ENCODE data around the gene CLCN1. TPM values are rescaled to one million over a fixed set of nuclear protein-coding genes. Genes with fewer than 3 reads are reported as not detected.
A peak's percentile ranks its signal among the peaks of the same experiment; 100 is the strongest.

CLCN1 gene
- total and polyA plus RNA-seq, 2 donors: 0.09 to 0.57 TPM

DNA sequence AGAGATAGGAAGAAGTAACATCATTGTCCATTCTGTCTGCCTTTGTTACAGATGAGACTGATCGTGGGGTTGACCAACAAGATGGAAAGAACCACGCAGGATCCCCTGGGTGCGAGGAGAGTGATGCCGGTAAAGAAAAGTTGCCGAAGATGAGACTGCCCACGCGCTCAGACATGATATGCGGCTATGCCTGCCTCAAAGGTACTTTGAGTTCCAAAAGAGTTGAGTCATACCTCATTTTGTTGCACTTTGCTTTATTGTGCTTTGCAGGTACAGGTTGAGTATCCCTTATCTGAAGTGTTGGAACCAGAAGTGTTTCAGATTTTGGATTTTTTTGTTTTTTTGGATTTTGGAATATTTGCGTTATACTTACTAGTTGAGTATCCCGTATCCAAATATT is 12.2 kb upstream of the CLCN1 start:
- WGBS: 97% methylated on average over 10 of the region's 10 CpGs

DNA sequence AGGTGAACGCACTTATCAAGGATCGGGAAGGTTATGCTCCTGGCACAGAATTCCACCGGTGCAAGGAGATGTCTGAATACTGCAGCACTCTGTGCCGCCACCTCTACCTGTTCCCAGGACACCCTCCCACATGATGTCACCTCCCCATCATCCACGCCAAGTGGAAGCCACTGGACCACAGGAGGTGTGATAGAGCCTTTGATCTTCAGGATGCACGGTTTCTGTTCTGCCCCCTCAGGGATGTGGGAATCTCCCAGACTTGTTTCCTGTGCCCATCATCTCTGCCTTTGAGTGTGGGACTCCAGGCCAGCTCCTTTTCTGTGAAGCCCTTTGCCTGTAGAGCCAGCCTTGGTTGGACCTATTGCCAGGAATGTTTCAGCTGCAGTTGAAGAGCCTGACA is 11.0 kb upstream of the CLCN1 start:
- Histone ChIP-seq H3K4me3 (ENCODE audit: low read length in 2 of 2) (no peak overlapping the region), H3K27ac (ENCODE audit: low read depth in 1 of 2, low read length in 1 of 2) (no peak overlapping the region), H3K9me3 (ENCODE audit: control insufficient read depth in 2 of 2, insufficient read depth in 1 of 2, low read length in 1 of 2) (no peaks in the 10 kb centered on the region), H3K4me1 (ENCODE audit: control insufficient read depth in 2 of 2, insufficient read depth in 2 of 2, low read length in 2 of 2) (peaks cover 0 to 4% of the 10 kb centered on the region in 2 donors), H3K27me3 (ENCODE audit: control insufficient read depth in 2 of 2, insufficient read depth in 1 of 2, low read length in 1 of 2) (no peaks in the 10 kb centered on the region), H3K36me3 (ENCODE audit: control insufficient read depth in 2 of 2, insufficient read depth in 2 of 2, low read length in 1 of 2) (peaks cover 61 to 90% of the 10 kb centered on the region in 2 donors)
- DNase-seq (ENCODE audit: low read depth in 6 of 9, low spot score in 9 of 9): no peak
- WGBS: 92% methylated on average over 6 of the region's 6 CpGs

More for the DNA sequence above, 12.2 kb upstream of the CLCN1 start:
- Histone ChIP-seq H3K27me3 (ENCODE audit: control insufficient read depth in 2 of 2, insufficient read depth in 1 of 2, low read length in 1 of 2) (no peaks in the 10 kb centered on the region), H3K9me3 (ENCODE audit: control insufficient read depth in 2 of 2, insufficient read depth in 1 of 2, low read length in 1 of 2) (no peaks in the 10 kb centered on the region), H3K27ac (ENCODE audit: low read depth in 1 of 2, low read length in 1 of 2) (no peak overlapping the region), H3K36me3 (ENCODE audit: control insufficient read depth in 2 of 2, insufficient read depth in 2 of 2, low read length in 1 of 2) (peaks cover 56 to 94% of the 10 kb centered on the region in 2 donors), H3K4me3 (ENCODE audit: low read length in 2 of 2) (no peak overlapping the region), H3K4me1 (ENCODE audit: control insufficient read depth in 2 of 2, insufficient read depth in 2 of 2, low read length in 2 of 2) (peaks cover 0 to 4% of the 10 kb centered on the region in 2 donors)
- DNase-seq (ENCODE audit: low read depth in 6 of 9, low spot score in 9 of 9): no peak

- Histone ChIP-seq H3K4me3 (ENCODE audit: low read length in 2 of 2) (no peak overlapping the region), H3K27ac (ENCODE audit: low read depth in 1 of 2, low read length in 1 of 2) (no peak overlapping the region), H3K9me3 (ENCODE audit: control insufficient read depth in 2 of 2, insufficient read depth in 1 of 2, low read length in 1 of 2) (no peaks in the 10 kb centered on the region), H3K4me1 (ENCODE audit: control insufficient read depth in 2 of 2, insufficient read depth in 2 of 2, low read length in 2 of 2) (no peaks in the 10 kb centered on the region), H3K27me3 (ENCODE audit: control insufficient read depth in 2 of 2, insufficient read depth in 1 of 2, low read length in 1 of 2) (no peaks in the 10 kb centered on the region), H3K36me3 (ENCODE audit: control insufficient read depth in 2 of 2, insufficient read depth in 2 of 2, low read length in 1 of 2) (peaks cover 55 to 84% of the 10 kb centered on the region in 2 donors)
- peak in 2 of 9 donors; percentile 53 to 61 for DNase-seq (ENCODE audit: low read depth in 6 of 9, low spot score in 9 of 9)
- WGBS: 88% methylated on average over 10 of the region's 10 CpGs
Measured at GRCh38 chr7:143305423-143306070, 10.4 kb upstream of the CLCN1 start.

GRCh38 chr7:143308632-143309031 is 7.3 kb upstream of the CLCN1 start:
- Histone ChIP-seq H3K27ac (ENCODE audit: low read depth in 1 of 2, low read length in 1 of 2) (no peak overlapping the region), H3K4me3 (ENCODE audit: low read length in 2 of 2) (no peak overlapping the region), H3K27me3 (ENCODE audit: control insufficient read depth in 2 of 2, insufficient read depth in 1 of 2, low read length in 1 of 2) (no peaks in the 10 kb centered on the region), H3K4me1 (ENCODE audit: control insufficient read depth in 2 of 2, insufficient read depth in 2 of 2, low read length in 2 of 2) (peaks cover 0 to 6% of the 10 kb centered on the region in 2 donors), H3K9me3 (ENCODE audit: control insufficient read depth in 2 of 2, insufficient read depth in 1 of 2, low read length in 1 of 2) (no peaks in the 10 kb centered on the region), H3K36me3 (ENCODE audit: control insufficient read depth in 2 of 2, insufficient read depth in 2 of 2, low read length in 1 of 2) (peaks cover 37 to 56% of the 10 kb centered on the region in 2 donors)
- WGBS: 100% methylated on average over 2 of the region's 2 CpGs
- DNase-seq (ENCODE audit: low read depth in 6 of 9, low spot score in 9 of 9): no peak

- H3K4me3 ChIP-seq (ENCODE audit: low read length in 2 of 2): no peak overlapping the region
- no peaks in the 10 kb centered on the region for H3K27me3 ChIP-seq (ENCODE audit: control insufficient read depth in 2 of 2, insufficient read depth in 1 of 2, low read length in 1 of 2)
- no peak for DNase-seq (ENCODE audit: low read depth in 6 of 9, low spot score in 9 of 9)
- H3K4me1 ChIP-seq (ENCODE audit: control insufficient read depth in 2 of 2, insufficient read depth in 2 of 2, low read length in 2 of 2): peaks cover 0 to 24% of the 10 kb centered on the region in 2 donors
- peaks cover 4 to 5% of the 10 kb centered on the region in 2 donors for H3K36me3 ChIP-seq (ENCODE audit: control insufficient read depth in 2 of 2, insufficient read depth in 2 of 2, low read length in 1 of 2)
- H3K9me3 ChIP-seq (ENCODE audit: control insufficient read depth in 2 of 2, insufficient read depth in 1 of 2, low read length in 1 of 2): no peaks in the 10 kb centered on the region
- no peak overlapping the region for H3K27ac ChIP-seq (ENCODE audit: low read depth in 1 of 2, low read length in 1 of 2)
Measured at GRCh38 chr7:143314127-143314526, 1.8 kb upstream of the CLCN1 start.

GRCh38 chr7:143316492-143316891 is 581 bp downstream of the CLCN1 start:
- no peak overlapping the region for H3K27ac ChIP-seq (ENCODE audit: low read depth in 1 of 2, low read length in 1 of 2)
- 95% methylated on average over 4 of the region's 4 CpGs for WGBS
- peaks cover 0 to 20% of the 10 kb centered on the region in 2 donors for H3K4me1 ChIP-seq (ENCODE audit: control insufficient read depth in 2 of 2, insufficient read depth in 2 of 2, low read length in 2 of 2)
- no peaks in the 10 kb centered on the region for H3K27me3 ChIP-seq (ENCODE audit: control insufficient read depth in 2 of 2, insufficient read depth in 1 of 2, low read length in 1 of 2)
- H3K36me3 ChIP-seq (ENCODE audit: control insufficient read depth in 2 of 2, insufficient read depth in 2 of 2, low read length in 1 of 2): no peaks in the 10 kb centered on the region
- DNase-seq (ENCODE audit: low read depth in 6 of 9, low spot score in 9 of 9): no peak
- H3K9me3 ChIP-seq (ENCODE audit: control insufficient read depth in 2 of 2, insufficient read depth in 1 of 2, low read length in 1 of 2): no peaks in the 10 kb centered on the region
- no peak overlapping the region for H3K4me3 ChIP-seq (ENCODE audit: low read length in 2 of 2)

GRCh38 chr7:143318661-143319060 is 2.8 kb downstream of the CLCN1 start:
- 93% methylated on average over 5 of the region's 5 CpGs for WGBS
- no peaks in the 10 kb centered on the region for H3K9me3 ChIP-seq (ENCODE audit: control insufficient read depth in 2 of 2, insufficient read depth in 1 of 2, low read length in 1 of 2)
- no peak for DNase-seq (ENCODE audit: low read depth in 6 of 9, low spot score in 9 of 9)
- H3K36me3 ChIP-seq (ENCODE audit: control insufficient read depth in 2 of 2, insufficient read depth in 2 of 2, low read length in 1 of 2): no peaks in the 10 kb centered on the region
- H3K27ac ChIP-seq (ENCODE audit: low read depth in 1 of 2, low read length in 1 of 2): peak overlapping the region in 1 of 2 donors; percentile 49
- peaks cover 0 to 23% of the 10 kb centered on the region in 2 donors for H3K4me1 ChIP-seq (ENCODE audit: control insufficient read depth in 2 of 2, insufficient read depth in 2 of 2, low read length in 2 of 2)
- no peak overlapping the region for H3K4me3 ChIP-seq (ENCODE audit: low read length in 2 of 2)
- H3K27me3 ChIP-seq (ENCODE audit: control insufficient read depth in 2 of 2, insufficient read depth in 1 of 2, low read length in 1 of 2): no peaks in the 10 kb centered on the region

DNA sequence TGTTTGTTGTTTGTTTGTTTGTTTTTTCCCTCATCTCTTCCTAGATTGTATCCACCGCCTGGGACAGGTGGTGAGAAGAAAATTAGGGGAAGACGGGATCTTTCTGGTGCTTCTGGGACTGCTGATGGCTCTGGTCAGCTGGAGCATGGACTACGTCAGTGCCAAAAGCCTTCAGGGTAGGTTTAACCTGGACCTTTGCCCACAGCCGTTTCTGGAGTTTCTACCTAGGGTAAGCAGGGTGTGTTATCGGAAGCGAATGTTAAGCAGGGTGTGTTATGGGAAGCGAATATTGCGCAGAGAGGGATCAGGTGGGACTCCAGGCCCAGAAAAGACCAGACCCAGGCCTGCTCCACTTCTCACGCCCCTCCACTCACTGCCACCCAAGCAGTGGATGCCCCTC is 4.7 kb downstream of the CLCN1 start:
- no peak overlapping the region for H3K27ac ChIP-seq (ENCODE audit: low read depth in 1 of 2, low read length in 1 of 2)
- no peaks in the 10 kb centered on the region for H3K27me3 ChIP-seq (ENCODE audit: control insufficient read depth in 2 of 2, insufficient read depth in 1 of 2, low read length in 1 of 2)
- H3K36me3 ChIP-seq (ENCODE audit: control insufficient read depth in 2 of 2, insufficient read depth in 2 of 2, low read length in 1 of 2): no peaks in the 10 kb centered on the region
- no peaks in the 10 kb centered on the region for H3K9me3 ChIP-seq (ENCODE audit: control insufficient read depth in 2 of 2, insufficient read depth in 1 of 2, low read length in 1 of 2)
- 86% methylated on average over 9 of the region's 9 CpGs for WGBS
- DNase-seq (ENCODE audit: low read depth in 6 of 9, low spot score in 9 of 9): no peak
- H3K4me1 ChIP-seq (ENCODE audit: control insufficient read depth in 2 of 2, insufficient read depth in 2 of 2, low read length in 2 of 2): peaks cover 0 to 22% of the 10 kb centered on the region in 2 donors
- no peak overlapping the region for H3K4me3 ChIP-seq (ENCODE audit: low read length in 2 of 2)

DNA sequence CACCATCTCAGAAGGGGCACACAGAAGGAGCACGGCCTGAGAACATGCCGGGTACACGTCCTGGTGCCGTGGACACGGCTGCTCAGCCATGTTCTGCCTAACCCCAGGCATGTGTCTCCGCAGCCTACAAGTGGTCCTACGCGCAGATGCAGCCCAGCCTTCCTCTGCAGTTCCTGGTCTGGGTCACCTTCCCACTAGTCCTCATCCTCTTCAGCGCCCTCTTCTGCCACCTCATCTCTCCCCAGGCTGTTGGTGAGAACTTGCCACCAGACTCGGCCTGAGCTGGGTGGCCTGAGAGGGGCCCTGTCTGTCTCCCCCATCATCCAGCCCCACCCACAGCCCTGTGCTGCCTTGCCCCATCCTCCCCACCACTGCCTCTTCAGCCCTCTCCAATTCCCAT is 5.3 kb downstream of the CLCN1 start:
- 96% methylated on average over 10 of the region's 10 CpGs for WGBS
- H3K9me3 ChIP-seq (ENCODE audit: control insufficient read depth in 2 of 2, insufficient read depth in 1 of 2, low read length in 1 of 2): no peaks in the 10 kb centered on the region
- no peaks in the 10 kb centered on the region for H3K36me3 ChIP-seq (ENCODE audit: control insufficient read depth in 2 of 2, insufficient read depth in 2 of 2, low read length in 1 of 2)
- DNase-seq (ENCODE audit: low read depth in 6 of 9, low spot score in 9 of 9): no peak
- H3K27me3 ChIP-seq (ENCODE audit: control insufficient read depth in 2 of 2, insufficient read depth in 1 of 2, low read length in 1 of 2): no peaks in the 10 kb centered on the region
- peaks cover 0 to 16% of the 10 kb centered on the region in 2 donors for H3K4me1 ChIP-seq (ENCODE audit: control insufficient read depth in 2 of 2, insufficient read depth in 2 of 2, low read length in 2 of 2)
- H3K4me3 ChIP-seq (ENCODE audit: low read length in 2 of 2): no peak overlapping the region
- H3K27ac ChIP-seq (ENCODE audit: low read depth in 1 of 2, low read length in 1 of 2): no peak overlapping the region
